Endothelial cell of umbilical vein (primary cell): ENCODE results near the gene GAS5. TPM values are rescaled to one million over a fixed set of nuclear protein-coding genes. Genes with fewer than 3 reads are reported as not detected.

Experiments used
- BruUV-seq: library from RNA; stranded (reverse); fragments of 400-500 nt; replicated peaks from 2 replicates; lab custom pipeline; 2021; lab: Mats Ljungman, UMichigan
- CTCF ChIA-PET: fragments of 300-600, 350-600 bp; sonication (Branson Sonifier 250); formaldehyde crosslinking; loops from one replicate; lab custom pipeline; 2021; ENCODE audit warnings: antibody characterized with exemption, inconsistent platforms; lab: Charles Lee
- POLR2A ChIA-PET: fragments of 300-600, 350-600 bp; sonication (Branson Sonifier 250); formaldehyde crosslinking; loops from one replicate; lab custom pipeline; 2021; ENCODE audit warnings: antibody characterized with exemption, inconsistent platforms; lab: Charles Lee
- DNase-seq: peaks from one replicate; pipeline ENCODE4 v3.0.0-alpha.2; 2011; ENCODE audit warnings: low read depth, low spot score
- FAIRE-seq: peaks from 2 replicates; lab custom pipeline; 2011; peaks lifted over from hg19 to GRCh38; lab: Jason Lieb, UNC
- H2AFZ ChIP-seq: 2 replicates; pipeline ENCODE4 v1.6.0; 2012; ENCODE audit warnings: low read depth, low read length, control low read depth, inconsistent platforms
- H3K27ac ChIP-seq: 2 replicates; pipeline ENCODE4 v1.5.1; 2011; ENCODE audit warnings: low read depth, mild to moderate bottlenecking, control low read depth, low read length, moderate library complexity; ENCODE audit not compliant: insufficient read depth
- H3K27me3 ChIP-seq, 2 experiments: 2 replicates each; pipeline versions ENCODE4 v1.6.0 to v1.6.1; 2011; ENCODE audit warnings: low read length in 2 of 2, mixed read lengths in 1 of 2; ENCODE audit not compliant: control insufficient read depth in 2 of 2, insufficient read depth in 2 of 2
- H3K36me3 ChIP-seq, 2 experiments: 2 replicates in 1 of 2; 3 replicates in 1 of 2; pipeline ENCODE4 v1.5.1; 2011; ENCODE audit warnings: low read length in 2 of 2, mild to moderate bottlenecking in 1 of 2, moderate library complexity in 1 of 2; ENCODE audit not compliant: control insufficient read depth in 2 of 2, insufficient read depth in 2 of 2; ENCODE audit errors: extremely low read depth in 1 of 2
- H3K4me1 ChIP-seq: 3 replicates; pipeline ENCODE4 v1.5.1; 2011; ENCODE audit warnings: mild to moderate bottlenecking, low read length; ENCODE audit not compliant: control insufficient read depth, insufficient read depth; ENCODE audit errors: extremely low read depth
- H3K4me2 ChIP-seq: 2 replicates; pipeline ENCODE4 v1.6.1; 2011; ENCODE audit warnings: low read length, control low read depth, mixed read lengths; ENCODE audit not compliant: insufficient read depth
- H3K4me3 ChIP-seq, 3 experiments: fragments of 200-600 bp in 1 of 3; sonication (generic), shearing (Covaris generic) in 1 of 3; replicated peaks in 1 of 3; 2 replicates each; pipeline ENCODE4 v1.5.1; 2011 to 2016; ENCODE audit warnings: control low read depth in 3 of 3, low read length in 3 of 3, mild to moderate bottlenecking in 2 of 3, inconsistent platforms in 1 of 3, low read depth in 1 of 3, moderate library complexity in 1 of 3; ENCODE audit not compliant: insufficient read depth in 1 of 3
- H3K79me2 ChIP-seq: 2 replicates; pipeline ENCODE4 v1.6.0; 2012; ENCODE audit warnings: low read length, inconsistent platforms; ENCODE audit not compliant: control insufficient read depth, insufficient read depth
- H3K9ac ChIP-seq: replicated peaks from 2 replicates; pipeline ENCODE3; 2011; ENCODE audit warnings: low read length, control low read depth; ENCODE audit not compliant: insufficient read depth; ENCODE audit errors: extremely low read depth
- H3K9me1 ChIP-seq: replicated peaks from 3 replicates; pipeline ENCODE4 v1.6.0; 2011; ENCODE audit warnings: mild to moderate bottlenecking, low read length; ENCODE audit not compliant: control insufficient read depth, insufficient read depth; ENCODE audit errors: extremely low read depth
- H3K9me3 ChIP-seq: replicated peaks from 2 replicates; pipeline ENCODE4 v1.5.1; 2012; ENCODE audit warnings: low read length, inconsistent platforms; ENCODE audit not compliant: control insufficient read depth, insufficient read depth
- H4K20me1 ChIP-seq: replicated peaks from 2 replicates; pipeline ENCODE3; 2011; ENCODE audit warnings: mild to moderate bottlenecking, low read length; ENCODE audit not compliant: control insufficient read depth, insufficient read depth; ENCODE audit errors: extremely low read depth
- EZH2 ChIP-seq: IDR thresholded peaks from 2 replicates; pipeline ENCODE4 v1.6.1; 2012; ENCODE audit warnings: borderline replicate concordance, low read depth, mild to moderate bottlenecking, moderate library complexity, low read length, inconsistent platforms; ENCODE audit not compliant: severe bottlenecking
- FOS ChIP-seq: IDR thresholded peaks from 2 replicates; pipeline ENCODE4 v1.6.1; 2011; ENCODE audit warnings: mild to moderate bottlenecking, low read length, moderate library complexity, borderline replicate concordance; ENCODE audit not compliant: insufficient read depth
- GATA2 ChIP-seq: IDR thresholded peaks from 2 replicates; pipeline ENCODE4 v1.7.0; 2011; ENCODE audit warnings: low read depth, mild to moderate bottlenecking, moderate library complexity, mixed read lengths, low read length; ENCODE audit not compliant: insufficient read length, insufficient read depth
- JUN ChIP-seq: IDR thresholded peaks from 2 replicates; pipeline ENCODE4 v1.6.1; 2011; ENCODE audit warnings: borderline replicate concordance, low read depth; ENCODE audit not compliant: insufficient read length, insufficient read depth
- MAX ChIP-seq: IDR thresholded peaks from 2 replicates; pipeline ENCODE4 v1.6.1; 2011; ENCODE audit not compliant: insufficient read depth, insufficient read length
- MYC ChIP-seq: IDR thresholded peaks from one replicate; pipeline ENCODE4 v1.6.1; 2011; ENCODE audit warnings: mild to moderate bottlenecking, low read depth, low read length
- POLR2A ChIP-seq: IDR thresholded peaks from 2 replicates; pipeline ENCODE4 v1.6.1; 2012; ENCODE audit warnings: low read depth, mild to moderate bottlenecking, control low read depth, low read length
- POLR2AphosphoS5 ChIP-seq: IDR thresholded peaks from 2 replicates; pipeline ENCODE4 v1.6.1; 2012; ENCODE audit warnings: low read depth, mild to moderate bottlenecking, control low read depth, low read length, moderate library complexity; ENCODE audit not compliant: insufficient read depth
- dilution Hi-C: fragments of 300-500 bp; cut with MboI; formaldehyde crosslinking; loops from one replicate; pipeline ENCODE4 v1.15.0; 2019; ENCODE audit warnings: low sequenced_read_pairs; ENCODE audit not compliant: extremely low pct_ligation_motif_present
- intact Hi-C: fragments of 100-400 bp; cut with micrococcal nuclease; formaldehyde crosslinking; loops from one replicate; pipeline ENCODE4 v1.10.0; 2022
- polyA plus RNA-seq, 4 experiments: library from polyadenylated mRNA; depleted of rRNA in 3 of 4; stranded (reverse) in 3 of 4; unstranded in 1 of 4; fragments of >200 nt; gene quantifications; 2 replicates each; pipeline versions ENCODE4 v1.2.1 to v1.2.3, GENCODE V29; 2011 to 2012; ENCODE audit warnings: missing spikeins in 1 of 4
- total RNA-seq: library from RNA; stranded (reverse); gene quantifications from 2 replicates; pipeline ENCODE4 v1.2.3, GENCODE V29; 2021
- TF ChIP-seq, protein P1 (sequence below), 2 donors: IDR thresholded peaks; 1 replicate in 1 of 2; 2 replicates in 1 of 2; pipeline ENCODE4 v1.5.1; 2011; ENCODE audit warnings: low read length in 2 of 2, mild to moderate bottlenecking in 2 of 2, moderate library complexity in 2 of 2, control low read depth in 1 of 2, inconsistent platforms in 1 of 2, low read depth in 1 of 2; ENCODE audit not compliant: insufficient read depth in 1 of 2; ENCODE audit errors: extremely low read depth in 1 of 2

GAS5 gene
- total and polyA plus RNA-seq, 2 donors (not counting 3 experiments of a cell fraction or from before 2014, with no cell fraction given) = 343 to 492 TPM

GRCh38 chr1:173886746-173887611 is 19.2 kb upstream of the GAS5 start:
- no peak overlapping the region for H2AFZ ChIP-seq
- no peak overlapping the region for H3K9ac ChIP-seq
- BruUV-seq = no TSS peak
- no peaks in the 10 kb centered on the region for H3K79me2 ChIP-seq
- no peak for DNase-seq
- peaks cover 0 to 7% of the 10 kb centered on the region in 2 experiments for H3K36me3 ChIP-seq
- H3K4me2 ChIP-seq = no peak overlapping the region
- H3K27me3 ChIP-seq = no peaks in the 10 kb centered on the region
- no peak overlapping the region for H3K27ac ChIP-seq
- intact Hi-C loops (no loop called here), dilution Hi-C loops (no loop called here)
- H3K9me3 ChIP-seq = no peaks in the 10 kb centered on the region
- ChIA-PET POLR2A (no interaction called here), CTCF (no interaction called here)
- TF ChIP-seq EZH2 (no peak), POLR2AphosphoS5 (no peak), JUN (no peak), POLR2A (no peak), GATA2 (no peak), MYC (no peak)
- peak; percentile 4 for FAIRE-seq
- H3K9me1 ChIP-seq = no peaks in the 10 kb centered on the region
- no peaks in the 10 kb centered on the region for H4K20me1 ChIP-seq
- no peaks in the 10 kb centered on the region for H3K4me1 ChIP-seq
- no peak overlapping the region for H3K4me3 ChIP-seq

DNA sequence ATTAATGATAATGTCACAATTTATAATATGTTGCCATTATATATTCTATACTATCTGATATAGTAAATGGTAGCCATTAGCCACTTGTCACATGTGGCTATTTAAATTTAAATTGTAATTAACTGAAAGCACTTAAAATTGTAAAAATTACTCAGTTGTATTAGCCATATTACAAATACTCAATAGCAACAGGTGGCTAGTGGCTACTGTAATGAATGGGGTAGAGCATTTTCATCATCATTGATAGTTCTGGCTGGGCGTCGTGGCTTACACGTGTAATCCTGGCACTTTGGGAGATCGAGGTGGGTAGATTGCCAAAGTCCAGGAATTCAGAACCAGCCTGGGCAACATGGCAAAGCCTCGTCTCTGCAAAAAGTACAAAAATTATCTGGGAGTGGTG is 16.9 kb upstream of the GAS5 start:
- Histone ChIP-seq H3K4me1 (no peaks in the 10 kb centered on the region), H2AFZ (no peak overlapping the region), H3K27ac (no peak overlapping the region), H3K27me3 (no peaks in the 10 kb centered on the region), H3K9ac (no peak overlapping the region), H3K4me3 (no peak overlapping the region), H3K36me3 (peaks cover 0 to 7% of the 10 kb centered on the region in 2 experiments), H3K4me2 (no peak overlapping the region), H3K9me3 (no peaks in the 10 kb centered on the region), H3K9me1 (no peaks in the 10 kb centered on the region), H3K79me2 (no peaks in the 10 kb centered on the region), H4K20me1 (no peaks in the 10 kb centered on the region)
- intact Hi-C loops = no loop called here
- DNase-seq (no peak), FAIRE-seq (peak; percentile 56)
- dilution Hi-C loops = no loop called here
- ChIA-PET POLR2A (interaction anchor here (0.7 kb wide), 1 partner anchor 59 kb away, joined by 6 read pairs; no protein-coding TSS in a partner anchor), CTCF (no interaction called here)
- BruUV-seq = no TSS peak
- TF ChIP-seq POLR2AphosphoS5 (no peak), GATA2 (no peak), EZH2 (no peak), POLR2A (no peak), MAX (no peak), FOS (no peak), JUN (no peak), MYC (no peak)
- TF ChIP-seq, protein P1, sequence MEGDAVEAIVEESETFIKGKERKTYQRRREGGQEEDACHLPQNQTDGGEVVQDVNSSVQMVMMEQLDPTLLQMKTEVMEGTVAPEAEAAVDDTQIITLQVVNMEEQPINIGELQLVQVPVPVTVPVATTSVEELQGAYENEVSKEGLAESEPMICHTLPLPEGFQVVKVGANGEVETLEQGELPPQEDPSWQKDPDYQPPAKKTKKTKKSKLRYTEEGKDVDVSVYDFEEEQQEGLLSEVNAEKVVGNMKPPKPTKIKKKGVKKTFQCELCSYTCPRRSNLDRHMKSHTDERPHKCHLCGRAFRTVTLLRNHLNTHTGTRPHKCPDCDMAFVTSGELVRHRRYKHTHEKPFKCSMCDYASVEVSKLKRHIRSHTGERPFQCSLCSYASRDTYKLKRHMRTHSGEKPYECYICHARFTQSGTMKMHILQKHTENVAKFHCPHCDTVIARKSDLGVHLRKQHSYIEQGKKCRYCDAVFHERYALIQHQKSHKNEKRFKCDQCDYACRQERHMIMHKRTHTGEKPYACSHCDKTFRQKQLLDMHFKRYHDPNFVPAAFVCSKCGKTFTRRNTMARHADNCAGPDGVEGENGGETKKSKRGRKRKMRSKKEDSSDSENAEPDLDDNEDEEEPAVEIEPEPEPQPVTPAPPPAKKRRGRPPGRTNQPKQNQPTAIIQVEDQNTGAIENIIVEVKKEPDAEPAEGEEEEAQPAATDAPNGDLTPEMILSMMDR (IDR thresholded peaks at IDR 0.05; ENCODE audit: extremely low read depth in 1 of 2, insufficient read depth in 1 of 2, low read depth in 1 of 2, low read length in 2 of 2) = no peak
